B cell (primary cell): Measurements from ENCODE around the gene ANGPTL2.

Experiments used
- EZH2 ChIP-seq: IDR thresholded peaks from 2 replicates; pipeline ENCODE4 v1.6.1; 2012; ENCODE audit warnings: borderline replicate concordance, low read depth, mild to moderate bottlenecking, moderate library complexity, low read length; ENCODE audit not compliant: insufficient read depth, poor library complexity, severe bottlenecking
- TF ChIP-seq, protein P1 (sequence below): fragments of 200-600 bp; IDR thresholded peaks from one replicate; pipeline ENCODE4 v1.8.0; 2022; ENCODE audit warnings: antibody characterized with exemption, mild to moderate bottlenecking

- TF ChIP-seq, protein P1, sequence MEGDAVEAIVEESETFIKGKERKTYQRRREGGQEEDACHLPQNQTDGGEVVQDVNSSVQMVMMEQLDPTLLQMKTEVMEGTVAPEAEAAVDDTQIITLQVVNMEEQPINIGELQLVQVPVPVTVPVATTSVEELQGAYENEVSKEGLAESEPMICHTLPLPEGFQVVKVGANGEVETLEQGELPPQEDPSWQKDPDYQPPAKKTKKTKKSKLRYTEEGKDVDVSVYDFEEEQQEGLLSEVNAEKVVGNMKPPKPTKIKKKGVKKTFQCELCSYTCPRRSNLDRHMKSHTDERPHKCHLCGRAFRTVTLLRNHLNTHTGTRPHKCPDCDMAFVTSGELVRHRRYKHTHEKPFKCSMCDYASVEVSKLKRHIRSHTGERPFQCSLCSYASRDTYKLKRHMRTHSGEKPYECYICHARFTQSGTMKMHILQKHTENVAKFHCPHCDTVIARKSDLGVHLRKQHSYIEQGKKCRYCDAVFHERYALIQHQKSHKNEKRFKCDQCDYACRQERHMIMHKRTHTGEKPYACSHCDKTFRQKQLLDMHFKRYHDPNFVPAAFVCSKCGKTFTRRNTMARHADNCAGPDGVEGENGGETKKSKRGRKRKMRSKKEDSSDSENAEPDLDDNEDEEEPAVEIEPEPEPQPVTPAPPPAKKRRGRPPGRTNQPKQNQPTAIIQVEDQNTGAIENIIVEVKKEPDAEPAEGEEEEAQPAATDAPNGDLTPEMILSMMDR, result no peak
- TF ChIP-seq EZH2, result no peak
These were observed 24.8 kb upstream of the ANGPTL2 start for GRCh38 chr9:127147251-127147650.
